WTC11 (cell line): ENCODE data around the gene CD59. TPM values are rescaled to one million over a fixed set of nuclear protein-coding genes. Genes with fewer than 3 reads are reported as not detected.

Experiments
- ATAC-seq: fragments of 200-7000 bp; cut with Tn5 transposase; 2 replicates; pipeline ENCODE4 v1.10.0; 2021; ENCODE audit warnings: mild to moderate bottlenecking, moderate library complexity
- CTCF ChIA-PET: fragments of 300-600 bp; sonication (Branson Sonifier 250); formaldehyde crosslinking; loops from one replicate; lab custom pipeline; 2021; ENCODE audit warnings: antibody characterized with exemption; lab: Charles Lee
- POLR2A ChIA-PET: fragments of 350-600 bp; sonication (Branson Sonifier 250); formaldehyde crosslinking; loops from one replicate; lab custom pipeline; 2021; ENCODE audit warnings: antibody characterized with exemption; lab: Charles Lee
- DNase-seq: peaks from one replicate; pipeline ENCODE4 v3.0.0; 2021; ENCODE audit warnings: low spot score
- H3K27ac Mint-ChIP-seq: 2 replicates; pipeline ENCODE4 v1.8.0; 2021; ENCODE audit warnings: mixed read lengths
- H3K27me3 Mint-ChIP-seq: 2 replicates; pipeline ENCODE4 v1.8.0; 2021; ENCODE audit warnings: low read depth, mild to moderate bottlenecking, moderate library complexity, mixed read lengths
- H3K36me3 Mint-ChIP-seq: 2 replicates; pipeline ENCODE4 v1.8.0; 2021; ENCODE audit warnings: mixed read lengths
- H3K4me1 Mint-ChIP-seq: 2 replicates; pipeline ENCODE4 v1.8.0; 2022; ENCODE audit warnings: mixed read lengths
- H3K4me3 Mint-ChIP-seq: 2 replicates; pipeline ENCODE4 v1.8.0; 2021; ENCODE audit warnings: mild to moderate bottlenecking, moderate library complexity, mixed read lengths
- H3K9me3 Mint-ChIP-seq: 2 replicates; pipeline ENCODE4 v1.8.0; 2021; ENCODE audit warnings: mixed read lengths
- CREB1 ChIP-seq: sonication (generic); formaldehyde crosslinking; IDR thresholded peaks from 2 replicates; pipeline ENCODE4 v1.8.0; 2023; ENCODE audit warnings: mild to moderate bottlenecking, missing genetic modification reagents
- CREM ChIP-seq: sonication (generic); formaldehyde crosslinking; IDR thresholded peaks from 2 replicates; pipeline ENCODE4 v1.8.1; 2022; ENCODE audit warnings: mild to moderate bottlenecking, missing genetic modification reagents, moderate library complexity
- GRHL2 ChIP-seq: fragments of 250-450 bp; sonication (Bioruptor Pico); IDR thresholded peaks from 2 replicates; pipeline ENCODE4 v1.8.0; 2022; ENCODE audit warnings: mild to moderate bottlenecking, moderate library complexity; ENCODE audit not compliant: insufficient replicate concordance, severe bottlenecking
- IRF2 ChIP-seq: sonication (generic); formaldehyde crosslinking; IDR thresholded peaks from 2 replicates; pipeline ENCODE4 v1.8.0; 2022; ENCODE audit warnings: low read depth, missing genetic modification reagents, borderline replicate concordance
- JAZF1 ChIP-seq: fragments of 250-450 bp; sonication (Bioruptor Pico); IDR thresholded peaks from 2 replicates; pipeline ENCODE4 v1.9.0; 2021; ENCODE audit warnings: moderate library complexity, mild to moderate bottlenecking, inconsistent platforms
- NR2C2 ChIP-seq: sonication (generic); formaldehyde crosslinking; IDR thresholded peaks from 2 replicates; pipeline ENCODE4 v1.8.0; 2022; ENCODE audit warnings: mild to moderate bottlenecking, missing genetic modification reagents
- OVOL2 ChIP-seq: fragments of 250-450 bp; sonication (Bioruptor Pico); IDR thresholded peaks from 2 replicates; pipeline ENCODE4 v1.9.0; 2021; ENCODE audit warnings: mild to moderate bottlenecking, borderline replicate concordance
- TP53 ChIP-seq: sonication (generic); formaldehyde crosslinking; IDR thresholded peaks from 2 replicates; pipeline ENCODE4 v1.8.1; 2023; ENCODE audit warnings: mild to moderate bottlenecking, missing genetic modification reagents
- ZNF232 ChIP-seq: sonication (generic); formaldehyde crosslinking; IDR thresholded peaks from 2 replicates; pipeline ENCODE4 v1.8.0; 2022; ENCODE audit warnings: mild to moderate bottlenecking, missing genetic modification reagents
- ZNF263 ChIP-seq: sonication (generic); formaldehyde crosslinking; IDR thresholded peaks from 2 replicates; pipeline ENCODE4 v1.8.1; 2022; ENCODE audit warnings: low read depth, mild to moderate bottlenecking, moderate library complexity, missing genetic modification reagents
- total RNA-seq: library from RNA; stranded (reverse); gene quantifications from 3 replicates; pipeline ENCODE4 v1.2.3, GENCODE V29; 2021
- TF ChIP-seq, protein P1 (sequence below): sonication (generic); formaldehyde crosslinking; IDR thresholded peaks from 2 replicates; pipeline ENCODE4 v1.8.0; 2022; ENCODE audit warnings: mild to moderate bottlenecking, missing genetic modification reagents
- TF ChIP-seq, protein P2 (sequence below): sonication (generic); formaldehyde crosslinking; IDR thresholded peaks from 2 replicates; pipeline ENCODE4 v1.8.0; 2022; ENCODE audit warnings: missing genetic modification reagents
- TF ChIP-seq, protein P3 (sequence below): sonication (generic); formaldehyde crosslinking; IDR thresholded peaks from 2 replicates; pipeline ENCODE4 v1.8.1; 2023; ENCODE audit warnings: mild to moderate bottlenecking, missing genetic modification reagents
- TF ChIP-seq, protein P4 (sequence below): sonication (generic); formaldehyde crosslinking; IDR thresholded peaks from 2 replicates; pipeline ENCODE4 v1.8.1; 2023; ENCODE audit warnings: mild to moderate bottlenecking, missing genetic modification reagents
- TF ChIP-seq, protein P5 (sequence below): fragments of 250-450 bp; sonication (Bioruptor Pico); IDR thresholded peaks from 2 replicates; pipeline ENCODE4 v1.8.0; 2021; ENCODE audit warnings: mild to moderate bottlenecking
- TF ChIP-seq, protein P6 (sequence below): fragments of 250-450 bp; sonication (Bioruptor Pico); conservative IDR thresholded peaks from 2 replicates; pipeline ENCODE4 v1.9.0; 2021; ENCODE audit warnings: mild to moderate bottlenecking
- TF ChIP-seq, protein P7 (sequence below): sonication (generic); formaldehyde crosslinking; IDR thresholded peaks from 2 replicates; pipeline ENCODE4 v1.8.1; 2023; ENCODE audit warnings: mild to moderate bottlenecking, missing genetic modification reagents, moderate library complexity
- TF ChIP-seq, protein P8 (sequence below): sonication (generic); formaldehyde crosslinking; IDR thresholded peaks from 2 replicates; pipeline ENCODE4 v1.8.1; 2022; ENCODE audit warnings: low read depth, mild to moderate bottlenecking, moderate library complexity, missing genetic modification reagents, borderline replicate concordance

Gene CD59
- total RNA-seq, 1 experiment from 2014 or later: 65.8 TPM

DNA sequence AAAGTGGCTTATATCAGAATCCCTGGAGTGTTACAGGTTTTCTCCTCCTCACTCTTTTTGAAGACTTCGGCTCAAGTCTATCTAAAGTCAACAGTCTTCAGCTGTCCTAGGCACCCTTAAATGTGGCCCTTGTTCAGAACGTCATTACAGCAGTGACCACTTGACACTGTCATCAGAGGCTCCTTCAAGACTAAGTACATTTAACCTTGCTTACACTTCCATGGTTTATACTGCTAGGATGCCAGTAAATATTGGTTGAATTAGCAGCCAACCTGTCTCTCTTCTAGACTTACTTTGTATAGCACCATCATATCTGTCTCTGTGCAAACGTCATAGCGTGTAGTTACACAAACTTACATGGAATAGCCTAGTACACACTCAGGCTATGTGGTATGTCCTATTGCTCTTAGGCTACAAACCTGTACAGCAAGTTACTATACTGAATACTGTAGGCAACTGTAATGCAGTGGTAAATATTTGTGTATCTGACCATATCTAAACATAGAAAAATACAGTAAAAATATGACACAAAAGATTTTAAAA lies 22.3 kb downstream of the CD59 start:
- POLR2A ChIA-PET: interaction anchor here (0.7 kb wide), 1 partner anchor 10 kb away, joined by 3 read pairs; no protein-coding TSS in a partner anchor
- CTCF ChIA-PET: no interaction called here
- H3K27ac Mint-ChIP-seq: no peak overlapping the region

DNA sequence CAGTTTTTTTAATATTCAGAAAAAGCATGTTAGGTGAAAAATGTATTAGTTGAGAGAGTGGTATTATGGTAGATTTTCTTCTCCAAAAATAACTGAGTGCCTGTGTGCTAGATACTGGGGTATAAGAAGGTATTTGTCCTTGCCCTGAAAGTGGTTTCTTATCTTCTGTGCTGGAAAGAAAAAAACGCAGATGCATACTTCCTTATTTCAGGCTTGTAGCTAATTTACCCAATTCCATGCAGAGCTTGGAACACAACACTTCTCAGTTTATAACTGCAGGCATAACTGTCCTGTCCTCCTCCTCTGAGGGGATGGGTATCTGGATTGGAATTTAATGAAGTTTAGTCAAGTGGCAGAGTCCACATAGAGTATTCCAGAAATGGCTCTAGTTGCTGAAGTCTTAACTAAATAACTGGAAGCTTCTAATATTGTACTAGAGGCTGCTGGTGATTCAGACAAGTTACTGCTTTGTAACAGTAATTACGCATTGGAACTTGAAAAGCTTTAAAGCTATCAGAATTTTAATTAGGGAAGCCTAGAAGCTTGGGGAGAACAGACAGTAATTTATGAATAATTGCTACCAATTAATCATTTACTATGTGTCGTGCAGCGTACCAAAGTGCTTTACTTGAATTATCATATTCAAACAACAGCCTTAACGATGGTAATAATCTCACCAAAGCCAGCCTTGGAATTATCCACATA lies 22.9 kb downstream of the CD59 start:
- POLR2A ChIA-PET: no interaction called here
- Mint-ChIP-seq H3K4me3 (no peak overlapping the region), H3K27me3 (no peaks in the 10 kb centered on the region), H3K9me3 (no peaks in the 10 kb centered on the region), H3K36me3 (peaks cover 16% of the 10 kb centered on the region), H3K4me1 (no peaks in the 10 kb centered on the region), H3K27ac (no peak overlapping the region)
- CTCF ChIA-PET: no interaction called here
- DNase-seq (no peak), ATAC-seq (no peak)
- TF ChIP-seq CREM: no peak
- TF ChIP-seq, protein P1, sequence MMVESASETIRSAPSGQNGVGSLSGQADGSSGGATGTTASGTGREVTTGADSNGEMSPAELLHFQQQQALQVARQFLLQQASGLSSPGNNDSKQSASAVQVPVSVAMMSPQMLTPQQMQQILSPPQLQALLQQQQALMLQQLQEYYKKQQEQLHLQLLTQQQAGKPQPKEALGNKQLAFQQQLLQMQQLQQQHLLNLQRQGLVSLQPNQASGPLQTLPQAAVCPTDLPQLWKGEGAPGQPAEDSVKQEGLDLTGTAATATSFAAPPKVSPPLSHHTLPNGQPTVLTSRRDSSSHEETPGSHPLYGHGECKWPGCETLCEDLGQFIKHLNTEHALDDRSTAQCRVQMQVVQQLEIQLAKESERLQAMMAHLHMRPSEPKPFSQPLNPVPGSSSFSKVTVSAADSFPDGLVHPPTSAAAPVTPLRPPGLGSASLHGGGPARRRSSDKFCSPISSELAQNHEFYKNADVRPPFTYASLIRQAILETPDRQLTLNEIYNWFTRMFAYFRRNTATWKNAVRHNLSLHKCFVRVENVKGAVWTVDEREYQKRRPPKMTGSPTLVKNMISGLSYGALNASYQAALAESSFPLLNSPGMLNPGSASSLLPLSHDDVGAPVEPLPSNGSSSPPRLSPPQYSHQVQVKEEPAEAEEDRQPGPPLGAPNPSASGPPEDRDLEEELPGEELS: no peak
- no peak for TF ChIP-seq IRF2
- TF ChIP-seq, protein P2, sequence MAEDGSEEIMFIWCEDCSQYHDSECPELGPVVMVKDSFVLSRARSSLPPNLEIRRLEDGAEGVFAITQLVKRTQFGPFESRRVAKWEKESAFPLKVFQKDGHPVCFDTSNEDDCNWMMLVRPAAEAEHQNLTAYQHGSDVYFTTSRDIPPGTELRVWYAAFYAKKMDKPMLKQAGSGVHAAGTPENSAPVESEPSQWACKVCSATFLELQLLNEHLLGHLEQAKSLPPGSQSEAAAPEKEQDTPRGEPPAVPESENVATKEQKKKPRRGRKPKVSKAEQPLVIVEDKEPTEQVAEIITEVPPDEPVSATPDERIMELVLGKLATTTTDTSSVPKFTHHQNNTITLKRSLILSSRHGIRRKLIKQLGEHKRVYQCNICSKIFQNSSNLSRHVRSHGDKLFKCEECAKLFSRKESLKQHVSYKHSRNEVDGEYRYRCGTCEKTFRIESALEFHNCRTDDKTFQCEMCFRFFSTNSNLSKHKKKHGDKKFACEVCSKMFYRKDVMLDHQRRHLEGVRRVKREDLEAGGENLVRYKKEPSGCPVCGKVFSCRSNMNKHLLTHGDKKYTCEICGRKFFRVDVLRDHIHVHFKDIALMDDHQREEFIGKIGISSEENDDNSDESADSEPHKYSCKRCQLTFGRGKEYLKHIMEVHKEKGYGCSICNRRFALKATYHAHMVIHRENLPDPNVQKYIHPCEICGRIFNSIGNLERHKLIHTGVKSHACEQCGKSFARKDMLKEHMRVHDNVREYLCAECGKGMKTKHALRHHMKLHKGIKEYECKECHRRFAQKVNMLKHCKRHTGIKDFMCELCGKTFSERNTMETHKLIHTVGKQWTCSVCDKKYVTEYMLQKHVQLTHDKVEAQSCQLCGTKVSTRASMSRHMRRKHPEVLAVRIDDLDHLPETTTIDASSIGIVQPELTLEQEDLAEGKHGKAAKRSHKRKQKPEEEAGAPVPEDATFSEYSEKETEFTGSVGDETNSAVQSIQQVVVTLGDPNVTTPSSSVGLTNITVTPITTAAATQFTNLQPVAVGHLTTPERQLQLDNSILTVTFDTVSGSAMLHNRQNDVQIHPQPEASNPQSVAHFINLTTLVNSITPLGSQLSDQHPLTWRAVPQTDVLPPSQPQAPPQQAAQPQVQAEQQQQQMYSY: no peak
- TF ChIP-seq TP53 (CRISPR knock-in tag): no peak
- TF ChIP-seq GRHL2 (CRISPR knock-in tag): no peak
- no peak for TF ChIP-seq ZNF232 (CRISPR knock-in tag)

More for the DNA sequence above, 22.3 kb downstream of the CD59 start:
- no peaks in the 10 kb centered on the region for H3K4me1 Mint-ChIP-seq
- peaks cover 15% of the 10 kb centered on the region; the same call in 1 of the 2 replicates for H3K36me3 Mint-ChIP-seq
- no peak for DNase-seq
- H3K9me3 Mint-ChIP-seq: no peaks in the 10 kb centered on the region
- H3K27me3 Mint-ChIP-seq: no peaks in the 10 kb centered on the region
- H3K4me3 Mint-ChIP-seq: no peak overlapping the region
- TF ChIP-seq OVOL2 (CRISPR knock-in tag): no peak
- TF ChIP-seq, protein P3, sequence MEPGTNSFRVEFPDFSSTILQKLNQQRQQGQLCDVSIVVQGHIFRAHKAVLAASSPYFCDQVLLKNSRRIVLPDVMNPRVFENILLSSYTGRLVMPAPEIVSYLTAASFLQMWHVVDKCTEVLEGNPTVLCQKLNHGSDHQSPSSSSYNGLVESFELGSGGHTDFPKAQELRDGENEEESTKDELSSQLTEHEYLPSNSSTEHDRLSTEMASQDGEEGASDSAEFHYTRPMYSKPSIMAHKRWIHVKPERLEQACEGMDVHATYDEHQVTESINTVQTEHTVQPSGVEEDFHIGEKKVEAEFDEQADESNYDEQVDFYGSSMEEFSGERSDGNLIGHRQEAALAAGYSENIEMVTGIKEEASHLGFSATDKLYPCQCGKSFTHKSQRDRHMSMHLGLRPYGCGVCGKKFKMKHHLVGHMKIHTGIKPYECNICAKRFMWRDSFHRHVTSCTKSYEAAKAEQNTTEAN (CRISPR knock-in tag): no peak
- no peak for TF ChIP-seq NR2C2
- TF ChIP-seq, protein P4, sequence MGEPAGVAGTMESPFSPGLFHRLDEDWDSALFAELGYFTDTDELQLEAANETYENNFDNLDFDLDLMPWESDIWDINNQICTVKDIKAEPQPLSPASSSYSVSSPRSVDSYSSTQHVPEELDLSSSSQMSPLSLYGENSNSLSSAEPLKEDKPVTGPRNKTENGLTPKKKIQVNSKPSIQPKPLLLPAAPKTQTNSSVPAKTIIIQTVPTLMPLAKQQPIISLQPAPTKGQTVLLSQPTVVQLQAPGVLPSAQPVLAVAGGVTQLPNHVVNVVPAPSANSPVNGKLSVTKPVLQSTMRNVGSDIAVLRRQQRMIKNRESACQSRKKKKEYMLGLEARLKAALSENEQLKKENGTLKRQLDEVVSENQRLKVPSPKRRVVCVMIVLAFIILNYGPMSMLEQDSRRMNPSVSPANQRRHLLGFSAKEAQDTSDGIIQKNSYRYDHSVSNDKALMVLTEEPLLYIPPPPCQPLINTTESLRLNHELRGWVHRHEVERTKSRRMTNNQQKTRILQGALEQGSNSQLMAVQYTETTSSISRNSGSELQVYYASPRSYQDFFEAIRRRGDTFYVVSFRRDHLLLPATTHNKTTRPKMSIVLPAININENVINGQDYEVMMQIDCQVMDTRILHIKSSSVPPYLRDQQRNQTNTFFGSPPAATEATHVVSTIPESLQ (CRISPR knock-in tag): no peak
- TF ChIP-seq, protein P5, sequence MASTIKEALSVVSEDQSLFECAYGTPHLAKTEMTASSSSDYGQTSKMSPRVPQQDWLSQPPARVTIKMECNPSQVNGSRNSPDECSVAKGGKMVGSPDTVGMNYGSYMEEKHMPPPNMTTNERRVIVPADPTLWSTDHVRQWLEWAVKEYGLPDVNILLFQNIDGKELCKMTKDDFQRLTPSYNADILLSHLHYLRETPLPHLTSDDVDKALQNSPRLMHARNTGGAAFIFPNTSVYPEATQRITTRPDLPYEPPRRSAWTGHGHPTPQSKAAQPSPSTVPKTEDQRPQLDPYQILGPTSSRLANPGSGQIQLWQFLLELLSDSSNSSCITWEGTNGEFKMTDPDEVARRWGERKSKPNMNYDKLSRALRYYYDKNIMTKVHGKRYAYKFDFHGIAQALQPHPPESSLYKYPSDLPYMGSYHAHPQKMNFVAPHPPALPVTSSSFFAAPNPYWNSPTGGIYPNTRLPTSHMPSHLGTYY (CRISPR knock-in tag): no peak
- no peak for TF ChIP-seq JAZF1 (CRISPR knock-in tag)
- TF ChIP-seq, protein P6, sequence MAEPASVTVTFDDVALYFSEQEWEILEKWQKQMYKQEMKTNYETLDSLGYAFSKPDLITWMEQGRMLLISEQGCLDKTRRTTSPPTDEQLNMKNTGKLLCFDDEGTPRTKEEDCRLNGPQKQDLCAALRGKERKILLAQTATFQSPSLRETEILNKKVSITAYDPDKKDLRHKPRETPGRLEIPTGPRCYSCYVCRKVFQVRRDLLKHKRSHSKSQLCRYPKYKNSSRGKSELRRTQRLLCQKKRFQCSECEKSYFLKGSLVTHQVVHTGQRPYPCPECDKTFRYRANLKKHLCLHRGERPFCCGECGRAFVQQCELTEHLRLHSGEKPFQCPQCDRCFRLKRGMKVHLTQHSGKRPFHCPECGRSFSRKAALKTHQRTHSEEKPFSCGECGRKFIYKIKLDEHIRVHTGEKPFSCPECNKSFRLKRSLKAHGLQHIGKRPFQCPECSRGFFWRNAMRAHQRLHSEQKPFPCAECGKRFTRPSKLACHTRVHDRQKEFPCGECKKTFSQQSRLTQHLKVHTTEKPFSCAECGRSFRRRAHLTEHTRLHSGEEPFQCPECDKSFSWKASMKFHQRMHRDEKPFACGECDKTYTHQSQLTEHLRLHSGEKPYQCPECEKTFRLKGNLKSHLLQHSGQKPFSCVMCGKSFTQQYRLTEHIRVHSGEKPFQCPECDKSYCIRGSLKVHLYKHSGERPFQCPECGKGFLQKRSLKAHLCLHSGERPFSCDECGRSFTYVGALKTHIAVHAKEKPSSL: no peak
- TF ChIP-seq, protein P7, sequence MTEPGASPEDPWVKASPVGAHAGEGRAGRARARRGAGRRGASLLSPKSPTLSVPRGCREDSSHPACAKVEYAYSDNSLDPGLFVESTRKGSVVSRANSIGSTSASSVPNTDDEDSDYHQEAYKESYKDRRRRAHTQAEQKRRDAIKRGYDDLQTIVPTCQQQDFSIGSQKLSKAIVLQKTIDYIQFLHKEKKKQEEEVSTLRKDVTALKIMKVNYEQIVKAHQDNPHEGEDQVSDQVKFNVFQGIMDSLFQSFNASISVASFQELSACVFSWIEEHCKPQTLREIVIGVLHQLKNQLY (CRISPR knock-in tag): no peak
- TF ChIP-seq CREB1: no peak
- TF ChIP-seq, protein P8, sequence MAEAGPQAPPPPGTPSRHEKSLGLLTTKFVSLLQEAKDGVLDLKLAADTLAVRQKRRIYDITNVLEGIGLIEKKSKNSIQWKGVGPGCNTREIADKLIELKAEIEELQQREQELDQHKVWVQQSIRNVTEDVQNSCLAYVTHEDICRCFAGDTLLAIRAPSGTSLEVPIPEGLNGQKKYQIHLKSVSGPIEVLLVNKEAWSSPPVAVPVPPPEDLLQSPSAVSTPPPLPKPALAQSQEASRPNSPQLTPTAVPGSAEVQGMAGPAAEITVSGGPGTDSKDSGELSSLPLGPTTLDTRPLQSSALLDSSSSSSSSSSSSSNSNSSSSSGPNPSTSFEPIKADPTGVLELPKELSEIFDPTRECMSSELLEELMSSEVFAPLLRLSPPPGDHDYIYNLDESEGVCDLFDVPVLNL (CRISPR knock-in tag): no peak
- TF ChIP-seq ZNF263 (CRISPR knock-in tag): no peak
- ATAC-seq: no peak
